GM18858 (cell line): ENCODE measurements around the gene UBC.
A peak's percentile ranks its signal among the peaks of the same experiment; 100 is the strongest.

ENCODE experiments used
- ATAC-seq: cut with Tn5 transposase; IDR thresholded peaks from one replicate; pipeline ENCODE4 v1.9.1; 2021; ENCODE audit not compliant: unreplicated experiment

UBC gene

DNA sequence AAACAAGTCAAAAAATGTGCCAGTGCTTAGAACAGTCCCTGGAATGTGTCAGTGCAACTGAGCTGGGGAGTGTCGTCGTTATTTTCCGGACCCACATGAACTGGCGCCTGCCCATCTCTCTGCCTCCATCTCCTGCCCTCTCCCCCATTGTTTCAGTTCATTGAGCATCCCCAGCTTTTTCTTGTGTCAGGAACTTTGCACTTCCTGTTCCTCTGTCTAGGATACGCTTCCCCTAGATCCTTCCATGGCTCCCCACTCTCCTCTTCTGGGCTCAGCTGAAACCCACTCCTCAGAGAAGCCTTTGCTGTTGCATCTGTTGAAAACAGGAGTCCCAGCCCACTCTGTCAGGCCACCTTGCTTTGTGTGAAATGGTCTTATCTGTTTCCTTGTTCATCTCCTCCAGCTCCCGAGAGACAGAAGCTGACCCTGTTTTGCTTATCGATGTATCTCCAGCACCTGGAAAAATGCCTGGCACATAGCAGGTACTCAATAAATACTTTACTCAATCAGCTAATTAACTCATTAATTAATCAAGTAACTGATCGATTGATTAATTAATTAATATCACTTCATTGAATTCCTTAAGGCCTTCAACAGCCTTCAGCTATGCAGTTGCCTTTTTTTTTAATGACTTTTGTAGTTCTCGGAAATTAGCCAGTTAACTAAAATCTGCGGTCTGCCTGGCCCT is 48.1 kb downstream of the UBC start:
- ATAC-seq: no peak

DNA sequence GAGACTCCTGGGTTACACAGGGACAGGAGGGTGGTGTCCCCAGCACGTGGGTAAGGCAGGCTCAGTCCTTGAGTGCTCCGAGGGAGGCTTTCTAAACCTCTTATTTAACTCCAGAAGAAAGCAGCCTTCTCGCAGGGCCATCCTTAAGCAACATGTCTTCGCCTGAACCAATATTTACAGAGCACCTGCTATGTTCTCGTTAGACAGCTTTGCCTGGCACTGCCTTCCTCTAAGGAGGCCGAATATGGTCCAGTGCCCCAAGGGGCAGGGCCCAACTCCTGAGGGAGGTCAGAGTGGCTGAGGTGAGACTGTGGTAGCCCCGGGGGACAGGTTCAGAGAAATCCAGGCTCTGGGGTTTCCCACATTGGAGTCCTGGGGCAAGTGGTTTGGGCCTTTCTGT is 48.7 kb downstream of the UBC start:
- no peak for ATAC-seq

DNA sequence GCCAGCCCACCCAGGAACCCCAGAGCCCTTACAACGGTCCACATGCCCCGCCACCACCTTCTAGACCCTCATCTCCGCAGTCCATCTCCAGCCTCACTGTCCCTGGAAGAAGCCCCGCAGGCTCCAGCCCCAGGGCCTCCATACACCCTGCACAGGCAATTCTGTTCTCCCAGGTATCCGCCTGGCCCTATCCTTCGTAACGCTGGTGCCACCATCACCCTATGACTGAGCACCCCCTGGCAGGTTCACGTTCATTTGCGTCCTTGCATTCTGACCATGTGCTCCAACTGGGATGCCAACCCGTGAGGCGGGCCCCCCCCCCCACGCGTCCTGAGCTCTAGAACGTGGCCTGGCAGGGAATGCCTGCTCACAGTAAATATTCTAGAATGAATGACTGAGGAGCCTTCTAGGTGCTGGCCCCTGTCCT is 50.1 kb downstream of the UBC start:
- ATAC-seq: no peak

DNA sequence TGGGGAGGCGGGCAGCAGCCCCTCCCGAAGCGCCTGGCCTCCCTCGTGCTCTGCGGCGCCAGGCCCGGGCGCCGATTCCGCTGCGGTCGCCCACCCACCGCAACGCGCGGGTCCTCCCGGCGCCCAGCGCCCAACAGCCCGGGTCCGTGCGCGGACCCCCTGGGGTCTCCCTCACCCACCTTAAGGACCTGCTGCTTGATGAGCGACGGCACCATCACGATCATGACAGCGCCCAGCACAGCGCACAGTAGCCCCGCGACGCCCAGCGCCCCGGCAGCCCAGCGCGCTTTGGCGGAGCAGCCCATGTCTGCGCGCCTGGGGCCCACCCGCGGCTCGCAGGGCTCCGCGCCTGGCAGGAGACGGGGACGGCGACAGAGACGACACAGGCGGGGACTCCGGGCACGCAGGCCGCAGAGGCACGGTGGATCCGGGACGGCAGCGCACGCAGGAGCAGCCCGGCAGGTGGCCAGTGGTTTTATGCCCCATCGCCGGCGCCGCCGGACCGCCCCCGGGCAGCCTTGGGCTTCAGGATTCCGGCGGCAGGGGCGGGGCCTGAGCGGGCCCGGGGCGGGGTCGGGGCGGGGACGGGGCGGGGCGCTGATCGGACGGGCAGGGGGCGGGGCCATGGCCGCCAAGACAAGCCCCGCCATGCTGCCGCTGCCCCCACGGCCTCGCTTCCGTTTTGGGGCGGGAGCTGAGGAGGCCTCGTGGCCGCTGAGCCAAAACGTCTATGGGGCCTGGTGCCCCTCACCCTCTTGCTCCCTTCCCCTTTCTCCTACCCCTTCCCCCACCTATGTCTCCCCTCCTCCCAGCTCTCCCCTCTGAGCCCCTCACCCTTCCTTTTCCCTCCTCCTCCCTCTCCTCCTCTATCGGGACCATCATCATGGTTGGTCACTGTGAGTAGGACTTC is 50.8 kb downstream of the UBC start, which contains the start of gene SCARB1:
TSS of gene SCARB1 (minus strand) at position 449 of the 910 bp plus-strand sequence. CDS start at position 305, 144 bp downstream.
- ATAC-seq: peak; percentile 53

DNA sequence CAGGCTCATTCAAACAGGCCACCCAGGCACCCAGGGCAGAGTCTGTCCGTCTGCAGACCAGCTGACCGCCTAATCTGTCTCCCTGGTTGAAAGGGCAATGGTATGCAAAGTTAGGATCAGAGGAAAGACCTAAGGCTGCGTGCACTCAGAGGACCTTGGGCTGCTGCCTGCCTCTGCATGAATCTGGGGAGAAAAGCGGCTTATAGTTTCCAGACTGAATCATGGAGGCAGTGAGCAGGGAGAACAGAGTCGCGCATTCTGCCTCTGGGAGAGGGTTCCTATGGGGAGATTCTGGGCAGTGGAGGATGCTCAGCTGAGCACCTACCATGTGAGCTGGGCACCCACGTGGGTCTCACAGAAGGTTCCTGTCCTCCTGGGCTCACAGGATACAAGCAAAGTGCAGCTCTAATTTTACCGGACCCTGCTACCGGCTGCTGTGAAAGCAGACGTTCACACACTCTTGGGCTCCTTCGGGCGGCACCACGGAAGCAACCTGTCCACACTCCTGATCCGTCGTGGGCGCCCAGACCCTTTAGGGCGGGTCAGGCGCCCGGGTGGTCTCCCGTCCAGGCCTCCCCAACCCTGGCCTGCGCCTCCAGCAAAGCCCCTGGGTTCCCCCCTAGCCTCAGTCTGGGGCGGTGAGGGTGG is 51.6 kb downstream of the UBC start:
- ATAC-seq: no peak

DNA sequence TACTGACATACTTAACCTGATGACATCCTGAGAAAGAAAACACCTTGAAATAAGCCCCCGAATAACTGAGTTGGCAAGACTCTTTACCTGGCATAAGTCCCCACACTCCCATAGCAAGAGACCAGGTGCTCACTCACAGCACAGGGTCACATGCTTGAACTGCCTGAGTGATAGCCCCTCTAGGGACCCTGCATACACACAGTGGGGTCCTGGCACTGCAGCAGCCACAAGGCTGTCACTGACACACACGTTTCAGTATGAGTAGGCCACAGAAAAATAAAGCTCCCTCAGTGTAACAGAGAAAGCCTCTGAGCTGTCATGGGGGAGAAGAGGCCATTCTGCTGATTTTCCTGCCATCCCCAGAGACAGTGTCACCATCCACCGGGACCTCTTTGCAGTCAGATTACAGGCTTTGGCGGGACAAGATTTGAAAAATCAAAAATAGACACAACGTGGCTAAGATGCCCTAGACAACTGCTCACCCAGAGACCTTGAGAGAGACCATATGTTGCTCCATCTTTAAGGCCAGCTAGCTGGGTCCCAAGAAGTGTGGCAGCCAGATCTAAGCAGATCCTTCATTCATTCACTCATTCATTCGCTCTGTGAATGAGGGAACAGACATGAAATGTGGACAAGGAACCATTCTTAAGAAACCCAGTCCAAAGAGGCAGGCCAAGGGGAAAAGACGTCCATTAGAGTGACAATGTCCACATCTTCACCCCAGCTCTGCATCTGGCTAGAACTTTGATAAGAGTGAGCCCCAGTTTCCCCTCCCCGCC is 52.4 kb downstream of the UBC start:
- peak; percentile 34 for ATAC-seq
